Panc1 (cell line): Measurements from ENCODE around the gene THEM5. TPM values are rescaled to one million over a fixed set of nuclear protein-coding genes. Genes with fewer than 3 reads are reported as not detected.

Experiments
- ATAC-seq: fragments of 200-7000 bp; cut with Tn5 transposase; 2 replicates; pipeline ENCODE4 v1.9.1; 2020; ENCODE audit warnings: mild to moderate bottlenecking, moderate library complexity
- BruUV-seq: library from RNA; stranded (reverse); fragments of 400-500 nt; replicated peaks from 2 replicates; lab custom pipeline; 2021; lab: Mats Ljungman, UMichigan
- CTCF ChIA-PET: fragments of 300-600 bp; sonication (Branson Sonifier 250); formaldehyde crosslinking; loops from one replicate; lab custom pipeline; 2022; ENCODE audit warnings: antibody characterized with exemption; lab: Charles Lee
- POLR2A ChIA-PET: fragments of 300-600 bp; sonication (Branson Sonifier 250); formaldehyde crosslinking; loops from one replicate; lab custom pipeline; 2022; ENCODE audit warnings: antibody characterized with exemption; lab: Charles Lee
- DNase-seq: peaks from one replicate; pipeline ENCODE4 v3.0.0-alpha.2; 2010; ENCODE audit warnings: low read depth, low spot score
- H3K27ac ChIP-seq: 2 replicates; pipeline ENCODE4 v1.5.1; 2011; ENCODE audit warnings: mild to moderate bottlenecking, low read length, inconsistent platforms
- H3K27me3 ChIP-seq: fragments of 200-500 bp; sonication (Bioruptor generic); 2 replicates; pipeline ENCODE4 v1.6.0; 2014; ENCODE audit warnings: low read length, inconsistent platforms; ENCODE audit not compliant: control insufficient read depth, insufficient read depth
- H3K36me3 ChIP-seq: fragments of 200-500 bp; sonication (Bioruptor generic); 2 replicates; pipeline ENCODE4 v1.5.1; 2014; ENCODE audit warnings: inconsistent platforms, mild to moderate bottlenecking, low read length, moderate library complexity; ENCODE audit not compliant: control insufficient read depth, insufficient read depth
- H3K4me1 ChIP-seq: 2 replicates; pipeline ENCODE4 v1.5.1; 2011; ENCODE audit warnings: inconsistent platforms, mild to moderate bottlenecking, low read length, moderate library complexity; ENCODE audit not compliant: control insufficient read depth, insufficient read depth
- H3K4me3 ChIP-seq, 2 experiments: 2 replicates each; pipeline ENCODE4 v1.5.1; 2011 to 2012; ENCODE audit warnings: low read depth in 2 of 2, low read length in 2 of 2, mild to moderate bottlenecking in 2 of 2, inconsistent platforms in 1 of 2, moderate library complexity in 1 of 2
- H3K9me3 ChIP-seq: fragments of 200-500 bp; sonication (Bioruptor generic); 2 replicates; pipeline ENCODE4 v1.5.1; 2014; ENCODE audit warnings: low read depth, mild to moderate bottlenecking, inconsistent platforms, low read length, moderate library complexity; ENCODE audit not compliant: control insufficient read depth, insufficient read depth
- POLR2AphosphoS5 ChIP-seq: IDR thresholded peaks from 2 replicates; pipeline ENCODE4 v1.6.1; 2012; ENCODE audit warnings: mild to moderate bottlenecking, low read depth, low read length, moderate library complexity
- SIN3A ChIP-seq: IDR thresholded peaks from 2 replicates; pipeline ENCODE4 v1.6.1; 2012; ENCODE audit warnings: low read depth, mild to moderate bottlenecking, low read length, moderate library complexity, borderline replicate concordance; ENCODE audit not compliant: insufficient read depth
- TCF7L2 ChIP-seq: IDR thresholded peaks from 2 replicates; pipeline ENCODE4 v1.6.1; 2011; ENCODE audit warnings: mild to moderate bottlenecking, low read depth, low read length, inconsistent platforms
- in situ Hi-C: cut with HindIII; loops from 2 replicates; pipeline ENCODE4 v1.10.0; 2016; ENCODE audit warnings: low sequenced_read_pairs, low pct_unique_long_range_greater_than_20kb
- intact Hi-C: fragments of 100-400 bp; cut with micrococcal nuclease; formaldehyde crosslinking; loops from one replicate; pipeline ENCODE4 v1.10.0; 2022; ENCODE audit not compliant: unreplicated experiment
- total RNA-seq: library from RNA; stranded (reverse); gene quantifications from one replicate; pipeline ENCODE4 v1.2.1, GENCODE V29; 2021; ENCODE audit not compliant: unreplicated experiment
- TF ChIP-seq, protein P1 (sequence below): fragments of 450-650 bp; IDR thresholded peaks from 2 replicates; pipeline ENCODE4 v1.5.1; 2017; ENCODE audit warnings: mild to moderate bottlenecking
- TF ChIP-seq, protein P2 (sequence below), 2 experiments: IDR thresholded peaks; 2 replicates each; pipeline ENCODE4 v1.6.1; 2011 to 2012; ENCODE audit warnings: low read depth in 2 of 2, control low read depth in 1 of 2, low read length in 1 of 2, mild to moderate bottlenecking in 1 of 2, moderate library complexity in 1 of 2; ENCODE audit not compliant: insufficient read depth in 1 of 2

The THEM5 gene
- total RNA-seq, 1 experiment from 2014 or later, result not detected

DNA sequence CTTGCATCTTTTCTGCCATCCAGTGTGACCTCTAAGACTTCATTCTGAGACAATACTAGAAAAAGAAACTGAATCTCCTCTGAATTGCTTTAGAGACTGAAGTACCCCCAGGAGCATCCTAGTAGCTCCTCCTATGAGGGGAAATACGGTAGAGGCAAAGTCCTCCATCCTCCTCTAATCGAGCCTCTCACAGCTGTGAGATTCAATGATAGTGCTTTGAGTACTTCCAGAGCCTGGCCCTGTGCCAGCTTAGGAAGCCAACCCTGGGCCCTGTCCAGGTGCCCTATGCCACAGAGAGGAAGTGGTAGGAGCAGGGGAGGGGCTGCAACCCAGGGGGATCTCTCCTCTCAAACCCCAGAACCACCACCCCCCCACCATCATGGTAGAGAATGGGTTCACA is 32.6 kb downstream of the THEM5 start:
- Histone ChIP-seq H3K36me3 (no peaks in the 10 kb centered on the region), H3K4me3 (no peak overlapping the region), H3K9me3 (no peaks in the 10 kb centered on the region), H3K27me3 (no peaks in the 10 kb centered on the region), H3K4me1 (no peaks in the 10 kb centered on the region; the same call in 1 of the 2 replicates), H3K27ac (no peak overlapping the region)
- no TSS peak for BruUV-seq
- TF ChIP-seq, protein P1, sequence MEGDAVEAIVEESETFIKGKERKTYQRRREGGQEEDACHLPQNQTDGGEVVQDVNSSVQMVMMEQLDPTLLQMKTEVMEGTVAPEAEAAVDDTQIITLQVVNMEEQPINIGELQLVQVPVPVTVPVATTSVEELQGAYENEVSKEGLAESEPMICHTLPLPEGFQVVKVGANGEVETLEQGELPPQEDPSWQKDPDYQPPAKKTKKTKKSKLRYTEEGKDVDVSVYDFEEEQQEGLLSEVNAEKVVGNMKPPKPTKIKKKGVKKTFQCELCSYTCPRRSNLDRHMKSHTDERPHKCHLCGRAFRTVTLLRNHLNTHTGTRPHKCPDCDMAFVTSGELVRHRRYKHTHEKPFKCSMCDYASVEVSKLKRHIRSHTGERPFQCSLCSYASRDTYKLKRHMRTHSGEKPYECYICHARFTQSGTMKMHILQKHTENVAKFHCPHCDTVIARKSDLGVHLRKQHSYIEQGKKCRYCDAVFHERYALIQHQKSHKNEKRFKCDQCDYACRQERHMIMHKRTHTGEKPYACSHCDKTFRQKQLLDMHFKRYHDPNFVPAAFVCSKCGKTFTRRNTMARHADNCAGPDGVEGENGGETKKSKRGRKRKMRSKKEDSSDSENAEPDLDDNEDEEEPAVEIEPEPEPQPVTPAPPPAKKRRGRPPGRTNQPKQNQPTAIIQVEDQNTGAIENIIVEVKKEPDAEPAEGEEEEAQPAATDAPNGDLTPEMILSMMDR, result no peak
- TF ChIP-seq, protein P2, sequence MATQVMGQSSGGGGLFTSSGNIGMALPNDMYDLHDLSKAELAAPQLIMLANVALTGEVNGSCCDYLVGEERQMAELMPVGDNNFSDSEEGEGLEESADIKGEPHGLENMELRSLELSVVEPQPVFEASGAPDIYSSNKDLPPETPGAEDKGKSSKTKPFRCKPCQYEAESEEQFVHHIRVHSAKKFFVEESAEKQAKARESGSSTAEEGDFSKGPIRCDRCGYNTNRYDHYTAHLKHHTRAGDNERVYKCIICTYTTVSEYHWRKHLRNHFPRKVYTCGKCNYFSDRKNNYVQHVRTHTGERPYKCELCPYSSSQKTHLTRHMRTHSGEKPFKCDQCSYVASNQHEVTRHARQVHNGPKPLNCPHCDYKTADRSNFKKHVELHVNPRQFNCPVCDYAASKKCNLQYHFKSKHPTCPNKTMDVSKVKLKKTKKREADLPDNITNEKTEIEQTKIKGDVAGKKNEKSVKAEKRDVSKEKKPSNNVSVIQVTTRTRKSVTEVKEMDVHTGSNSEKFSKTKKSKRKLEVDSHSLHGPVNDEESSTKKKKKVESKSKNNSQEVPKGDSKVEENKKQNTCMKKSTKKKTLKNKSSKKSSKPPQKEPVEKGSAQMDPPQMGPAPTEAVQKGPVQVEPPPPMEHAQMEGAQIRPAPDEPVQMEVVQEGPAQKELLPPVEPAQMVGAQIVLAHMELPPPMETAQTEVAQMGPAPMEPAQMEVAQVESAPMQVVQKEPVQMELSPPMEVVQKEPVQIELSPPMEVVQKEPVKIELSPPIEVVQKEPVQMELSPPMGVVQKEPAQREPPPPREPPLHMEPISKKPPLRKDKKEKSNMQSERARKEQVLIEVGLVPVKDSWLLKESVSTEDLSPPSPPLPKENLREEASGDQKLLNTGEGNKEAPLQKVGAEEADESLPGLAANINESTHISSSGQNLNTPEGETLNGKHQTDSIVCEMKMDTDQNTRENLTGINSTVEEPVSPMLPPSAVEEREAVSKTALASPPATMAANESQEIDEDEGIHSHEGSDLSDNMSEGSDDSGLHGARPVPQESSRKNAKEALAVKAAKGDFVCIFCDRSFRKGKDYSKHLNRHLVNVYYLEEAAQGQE (IDR thresholded peaks at IDR 0.05; ENCODE audit: insufficient read depth in 1 of 2, low read depth in 2 of 2, low read length in 1 of 2), result no peak
- CTCF ChIA-PET, result no interaction called here
- ATAC-seq (no peak), DNase-seq (no peak)
- in situ Hi-C loops, result no loop called here
- intact Hi-C loops, result no loop called here
- POLR2A ChIA-PET, result no interaction called here

DNA sequence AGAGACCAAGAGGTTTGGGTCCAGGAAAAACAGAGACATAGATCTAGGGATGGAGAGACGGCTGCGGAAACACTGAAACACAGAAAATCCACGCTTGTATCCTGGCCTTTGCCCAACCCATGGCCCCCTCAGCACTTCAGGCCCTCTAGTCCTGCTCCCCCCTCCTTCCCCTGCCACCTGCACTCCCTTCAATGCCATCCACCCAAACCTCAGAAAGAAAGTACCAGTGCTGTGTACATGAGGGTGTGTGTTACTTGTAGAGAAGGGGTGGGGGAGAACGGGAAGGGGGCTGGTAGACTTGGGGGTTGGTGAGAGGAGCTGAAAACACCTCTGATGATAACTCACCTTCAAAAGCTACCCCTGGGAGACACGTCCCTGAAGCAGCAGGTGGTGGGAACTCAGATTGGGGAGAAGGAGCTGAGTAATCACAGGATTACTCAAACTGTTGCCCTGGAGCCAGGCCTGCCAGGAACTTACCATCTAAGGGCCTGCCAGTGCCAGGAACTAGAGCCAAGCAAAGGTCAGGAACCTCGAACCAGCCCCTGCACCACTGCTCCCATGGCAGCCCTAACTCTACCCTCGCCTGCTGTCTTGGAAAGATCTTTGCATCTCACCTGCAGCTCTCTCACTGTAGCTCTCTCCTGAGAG is 33.4 kb downstream of the THEM5 start:
- Histone ChIP-seq H3K4me3 (no peak overlapping the region), H3K9me3 (no peaks in the 10 kb centered on the region), H3K36me3 (no peaks in the 10 kb centered on the region), H3K27me3 (no peaks in the 10 kb centered on the region), H3K4me1 (no peaks in the 10 kb centered on the region; the same call in 1 of the 2 replicates), H3K27ac (no peak overlapping the region)
- intact Hi-C loops (no loop called here), in situ Hi-C loops (no loop called here)
- no TSS peak for BruUV-seq
- TF ChIP-seq, protein P2 (IDR thresholded peaks at IDR 0.05; ENCODE audit: insufficient read depth in 1 of 2, low read depth in 2 of 2, low read length in 1 of 2), result no peak
- TF ChIP-seq TCF7L2, result no peak
- no peak for TF ChIP-seq POLR2AphosphoS5
- no peak for TF ChIP-seq SIN3A
- TF ChIP-seq, protein P1, result no peak
- ChIA-PET POLR2A (interaction anchor here (0.7 kb wide), 1 partner anchor 170 kb away, joined by 3 read pairs; no protein-coding TSS in a partner anchor), CTCF (no interaction called here)
- ATAC-seq (no peak), DNase-seq (no peak)
